ENCODE data around the gene TAS2R3. TPM values are rescaled to one million over a fixed set of nuclear protein-coding genes. Genes with fewer than 3 reads are reported as not detected.
"Not testable (repeated sequence)": the region's sequence is repeated elsewhere in the genome, so short reads cannot be mapped to it uniquely, and the experiment has no call there.

The TAS2R3 gene
- total RNA-seq, 3 donors from 2014 or later (not counting 1 experiment from before 2014, with no cell fraction given) = 0.79 TPM; not detected in 2

DNA sequence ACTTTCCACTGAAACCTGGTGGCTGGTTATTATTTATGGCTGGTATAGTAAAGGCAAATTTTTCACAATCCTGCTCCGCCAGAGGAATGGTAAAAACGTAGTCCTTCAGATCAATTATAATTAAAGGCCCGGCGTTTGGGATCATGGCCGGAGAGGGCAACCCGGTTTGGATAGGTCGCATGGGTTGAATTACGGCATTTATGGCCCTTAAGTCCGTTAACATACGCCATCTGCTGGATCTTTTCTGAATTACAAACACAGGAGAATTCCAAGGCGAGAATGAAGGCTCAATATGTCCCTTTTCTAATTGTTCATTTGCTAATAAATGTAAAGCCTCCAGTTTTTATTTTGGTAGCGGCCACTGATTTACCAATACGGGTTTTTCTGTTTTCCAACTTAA, 11.3 kb upstream of the TAS2R3 start:
- DNase-seq (peak in 1 of 2 donors; percentile 30), ATAC-seq (no peak)
- H3K9me3 Mint-ChIP-seq = peaks cover 2 to 10% of the 10 kb centered on the region in 2 donors
- Histone ChIP-seq H3K27ac (ENCODE audit: low read length) (no peak overlapping the region), H3K27me3 (ENCODE audit: control insufficient read depth, insufficient read depth, low read length) (no peaks in the 10 kb centered on the region), H3K4me1 (ENCODE audit: control insufficient read depth, insufficient read depth, low read length) (no peaks in the 10 kb centered on the region), H3K4me3 (ENCODE audit: low read length) (no peak overlapping the region), H3K36me3 (ENCODE audit: control insufficient read depth, insufficient read depth, low read length) (peaks cover 73% of the 10 kb centered on the region), H3K9me3 (ENCODE audit: control insufficient read depth, insufficient read depth, low read length) (peaks cover 20% of the 10 kb centered on the region)
- intact Hi-C loops (cut with micrococcal nuclease) = no loop called here
- peaks cover 0 to 13% of the 10 kb centered on the region in 2 donors for H3K4me1 Mint-ChIP-seq
- no peak overlapping the region for H3K27ac Mint-ChIP-seq
- H3K36me3 Mint-ChIP-seq = peaks cover 51% of the 10 kb centered on the region
- H3K4me3 Mint-ChIP-seq = no peak overlapping the region
- no peaks in the 10 kb centered on the region for H3K27me3 Mint-ChIP-seq (ENCODE audit: low read depth in 2 of 2)
- WGBS (ENCODE audit: insufficient coverage) = 98% methylated on average over 13 of the region's 13 CpGs
- TF ChIP-seq, protein P1, sequence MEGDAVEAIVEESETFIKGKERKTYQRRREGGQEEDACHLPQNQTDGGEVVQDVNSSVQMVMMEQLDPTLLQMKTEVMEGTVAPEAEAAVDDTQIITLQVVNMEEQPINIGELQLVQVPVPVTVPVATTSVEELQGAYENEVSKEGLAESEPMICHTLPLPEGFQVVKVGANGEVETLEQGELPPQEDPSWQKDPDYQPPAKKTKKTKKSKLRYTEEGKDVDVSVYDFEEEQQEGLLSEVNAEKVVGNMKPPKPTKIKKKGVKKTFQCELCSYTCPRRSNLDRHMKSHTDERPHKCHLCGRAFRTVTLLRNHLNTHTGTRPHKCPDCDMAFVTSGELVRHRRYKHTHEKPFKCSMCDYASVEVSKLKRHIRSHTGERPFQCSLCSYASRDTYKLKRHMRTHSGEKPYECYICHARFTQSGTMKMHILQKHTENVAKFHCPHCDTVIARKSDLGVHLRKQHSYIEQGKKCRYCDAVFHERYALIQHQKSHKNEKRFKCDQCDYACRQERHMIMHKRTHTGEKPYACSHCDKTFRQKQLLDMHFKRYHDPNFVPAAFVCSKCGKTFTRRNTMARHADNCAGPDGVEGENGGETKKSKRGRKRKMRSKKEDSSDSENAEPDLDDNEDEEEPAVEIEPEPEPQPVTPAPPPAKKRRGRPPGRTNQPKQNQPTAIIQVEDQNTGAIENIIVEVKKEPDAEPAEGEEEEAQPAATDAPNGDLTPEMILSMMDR (IDR thresholded peaks at IDR 0.05) = peak; percentile 43

DNA sequence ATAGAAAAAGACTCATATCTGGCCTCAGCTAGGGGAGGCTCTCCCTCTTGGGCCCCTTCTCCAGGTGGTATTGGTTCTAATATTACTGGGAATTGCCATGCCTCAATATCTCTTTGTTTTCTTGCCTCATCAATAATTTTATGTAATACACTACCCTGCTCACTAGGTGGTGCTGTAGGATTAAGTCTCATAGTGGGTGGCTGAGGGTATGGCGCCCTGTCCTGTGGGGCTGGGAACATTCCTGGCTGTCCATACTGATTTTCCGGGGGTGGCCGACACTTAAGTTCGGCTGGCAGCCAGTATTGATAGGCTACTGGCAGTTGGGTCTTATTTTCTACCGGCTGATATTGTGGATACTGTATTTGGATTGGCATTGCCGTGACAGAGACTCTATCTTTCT, 9.0 kb upstream of the TAS2R3 start:
- Histone ChIP-seq H3K36me3 (ENCODE audit: control insufficient read depth, insufficient read depth, low read length) (peaks cover 72% of the 10 kb centered on the region), H3K4me1 (ENCODE audit: control insufficient read depth, insufficient read depth, low read length) (no peaks in the 10 kb centered on the region), H3K27ac (ENCODE audit: low read length) (no peak overlapping the region), H3K27me3 (ENCODE audit: control insufficient read depth, insufficient read depth, low read length) (no peaks in the 10 kb centered on the region), H3K9me3 (ENCODE audit: control insufficient read depth, insufficient read depth, low read length) (peaks cover 20% of the 10 kb centered on the region), H3K4me3 (ENCODE audit: low read length) (no peak overlapping the region)
- peak in 1 of 3 donors; percentile 49 for ATAC-seq
- WGBS (ENCODE audit: insufficient coverage) = 96% methylated on average over 4 of the region's 6 CpGs
- Mint-ChIP-seq H3K27me3 (ENCODE audit: low read depth in 2 of 2) (no peaks in the 10 kb centered on the region), H3K4me3 (no peak overlapping the region), H3K9me3 (peaks cover 2 to 10% of the 10 kb centered on the region in 2 donors), H3K27ac (no peak overlapping the region), H3K36me3 (peaks cover 55% of the 10 kb centered on the region), H3K4me1 (peaks cover 0 to 15% of the 10 kb centered on the region in 2 donors)
- DNase-seq = peak in 1 of 2 donors; percentile 52
- intact Hi-C loops (cut with micrococcal nuclease) = no loop called here
- TF ChIP-seq, protein P1 (IDR thresholded peaks at IDR 0.05) = no peak

DNA sequence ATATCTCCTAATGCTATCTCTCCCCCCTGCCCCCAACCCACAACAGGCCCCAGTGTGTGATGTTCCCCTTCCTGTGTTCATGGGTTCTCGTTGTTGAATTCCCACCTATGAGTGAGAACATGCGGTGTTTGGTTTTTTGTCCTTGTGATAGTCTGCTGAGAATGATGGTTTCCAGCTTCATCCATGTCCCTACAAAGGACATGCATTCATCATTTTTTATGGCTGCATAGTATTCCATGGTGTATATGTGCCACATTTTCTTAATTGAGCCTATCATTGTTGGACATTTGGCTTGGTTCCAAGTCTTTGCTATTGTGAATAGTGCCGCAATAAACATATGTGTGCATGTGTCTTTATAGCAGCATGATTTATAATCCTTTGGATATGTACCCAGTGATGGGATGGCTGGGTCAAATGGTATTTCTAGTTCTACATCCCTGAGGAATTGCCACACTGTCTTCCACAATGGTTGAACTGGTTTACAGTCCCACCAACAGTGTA, 6.2 kb downstream of the TAS2R3 start:
- DNase-seq; H3K36me3 ChIP-seq (ENCODE audit: control insufficient read depth, insufficient read depth, low read length); ATAC-seq; H3K4me1 ChIP-seq (ENCODE audit: control insufficient read depth, insufficient read depth, low read length); H3K9me3 Mint-ChIP-seq; H3K27me3 ChIP-seq (ENCODE audit: control insufficient read depth, insufficient read depth, low read length); H3K4me3 ChIP-seq (ENCODE audit: low read length); H3K36me3 Mint-ChIP-seq; H3K27ac ChIP-seq (ENCODE audit: low read length); H3K27ac Mint-ChIP-seq; intact Hi-C loops (cut with micrococcal nuclease); H3K4me3 Mint-ChIP-seq; H3K4me1 Mint-ChIP-seq; H3K27me3 Mint-ChIP-seq (ENCODE audit: low read depth in 2 of 2); H3K9me3 ChIP-seq (ENCODE audit: control insufficient read depth, insufficient read depth, low read length): not testable (repeated sequence)
- 100% methylated on average over 1 of the region's 3 CpGs for WGBS (ENCODE audit: insufficient coverage)

DNA sequence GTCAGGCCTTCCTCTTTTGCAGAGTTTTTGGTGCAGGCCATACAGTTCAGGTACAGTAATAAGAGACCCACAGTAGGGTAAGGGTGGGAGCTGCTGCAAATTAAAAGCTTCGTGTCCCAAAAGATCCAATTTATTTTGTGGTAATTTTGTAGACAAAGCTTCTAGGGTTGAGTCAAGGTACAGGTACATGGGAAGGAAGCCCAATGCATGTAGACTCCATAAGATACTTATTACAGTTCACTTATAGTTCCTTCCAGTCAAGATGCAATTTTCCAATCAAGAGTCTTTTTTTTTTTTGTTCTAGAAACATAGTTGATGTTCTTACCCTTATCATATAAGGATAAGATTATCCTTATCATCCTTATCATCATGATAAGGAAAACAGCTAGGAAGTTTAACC, 12.5 kb downstream of the TAS2R3 start, which contains the start of gene TAS2R4:
Gene TAS2R4, plus strand, starts transcription at position 301 of the 400 bp plus-strand sequence. CDS start 1,815 bp downstream, outside the sequence.
- H3K27ac ChIP-seq (ENCODE audit: low read length) = no peak within 1 kb of the TSS
- Mint-ChIP-seq H3K4me1 (peaks cover 0 to 12% of the 10 kb centered on the region in 2 donors), H3K36me3 (peaks cover 7% of the 10 kb centered on the region), H3K27me3 (ENCODE audit: low read depth in 2 of 2) (no peaks in the 10 kb centered on the region), H3K27ac (no peak within 1 kb of the TSS), H3K4me3 (no peak within 1 kb of the TSS), H3K9me3 (no peaks in the 10 kb centered on the region)
- TF ChIP-seq, protein P1 (IDR thresholded peaks at IDR 0.05) = no peak
- intact Hi-C loops (cut with micrococcal nuclease) = no loop called here
- no peaks in the 10 kb centered on the region for H3K27me3 ChIP-seq (ENCODE audit: control insufficient read depth, insufficient read depth, low read length)
- H3K4me3 ChIP-seq (ENCODE audit: low read length) = no peak within 1 kb of the TSS
- ATAC-seq = no peak
- no peak for DNase-seq
- H3K9me3 ChIP-seq (ENCODE audit: control insufficient read depth, insufficient read depth, low read length) = no peaks in the 10 kb centered on the region
- peaks cover 7% of the 10 kb centered on the region for H3K36me3 ChIP-seq (ENCODE audit: control insufficient read depth, insufficient read depth, low read length)
- 87% methylated on average over 1 of the region's 1 CpG for WGBS (ENCODE audit: insufficient coverage)
- no peaks in the 10 kb centered on the region for H3K4me1 ChIP-seq (ENCODE audit: control insufficient read depth, insufficient read depth, low read length)

All from natural killer cell (primary cell).